Thyroid gland (tissue), 4 donors: ENCODE measurements around the gene DKK2. TPM values are rescaled to one million over a fixed set of nuclear protein-coding genes. Genes with fewer than 3 reads are reported as not detected.

Experiments
- DNase-seq, 2 donors: peaks; one replicate each; pipeline ENCODE4 v3.0.0-alpha.2; 2019
- H3K27ac ChIP-seq, 3 donors: fragments of 200-600 bp; sonication (generic); 1 replicate in 2 of 3; 2 replicates in 1 of 3; pipeline ENCODE4 v1.5.1; 2016 to 2019; ENCODE audit warnings: mild to moderate bottlenecking in 1 of 3, moderate library complexity in 1 of 3
- H3K27me3 ChIP-seq: fragments of 200-600 bp; sonication (generic); one replicate; pipeline ENCODE4 v1.5.1; 2019
- H3K36me3 ChIP-seq, 2 donors: fragments of 200-600 bp; sonication (generic); one replicate each; pipeline ENCODE4 v1.5.1; 2016 to 2019
- H3K4me1 ChIP-seq, 2 donors: fragments of 200-600 bp; sonication (generic); one replicate each; pipeline ENCODE4 v1.5.1; 2017 to 2019
- H3K4me3 ChIP-seq, 3 donors: fragments of 200-600 bp; sonication (generic); replicated peaks in 1 of 3; 1 replicate in 2 of 3; 2 replicates in 1 of 3; pipeline ENCODE4 v1.5.1; 2016; ENCODE audit warnings: mild to moderate bottlenecking in 1 of 3
- H3K9me3 ChIP-seq: fragments of 200-600 bp; sonication (generic); one replicate; pipeline ENCODE4 v1.5.1; 2017
- CTCF ChIP-seq, 6 experiments: fragments of 200-600 bp in 3 of 6; fragments of 450-650 bp in 3 of 6; sonication (generic) in 3 of 6; IDR thresholded peaks; one replicate each; pipeline ENCODE4 v1.5.1; 2016 to 2019; ENCODE audit warnings: antibody characterized with exemption in 6 of 6, mild to moderate bottlenecking in 2 of 6, inconsistent platforms in 1 of 6, moderate library complexity in 1 of 6
- POLR2A ChIP-seq, 2 donors: fragments of 450-650 bp; IDR thresholded peaks; one replicate each; pipeline ENCODE4 v1.6.1; 2017; ENCODE audit warnings: antibody characterized with exemption in 2 of 2, mild to moderate bottlenecking in 2 of 2, moderate library complexity in 1 of 2
- WGBS, 2 donors: methylation state at CpG; one replicate each; pipeline ENCODE4 v1.1.5; 2017; 5-methylcytosine and 5-hydroxymethylcytosine counted together
- intact Hi-C: fragments of 100-400 bp; cut with DNase I; formaldehyde crosslinking; loops from one replicate; pipeline ENCODE4 v1.15.1; 2023
- total RNA-seq, 4 donors: library from RNA; depleted of rRNA; stranded (reverse); fragments of >200 nt; gene quantifications; one replicate each; pipeline ENCODE4 v1.2.3, GENCODE V29; 2016

Gene DKK2
- total RNA-seq, 4 donors from 2014 or later = 0.34 to 1.5 (median 0.77) TPM

GRCh38 chr4:107006218-107006617 lies 29.9 kb downstream of the DKK2 start:
- no peak overlapping the region for H3K4me3 ChIP-seq
- H3K36me3 ChIP-seq = no peaks in the 10 kb centered on the region
- no peak for DNase-seq
- no peaks in the 10 kb centered on the region for H3K4me1 ChIP-seq
- no peak for TF ChIP-seq CTCF (IDR thresholded peaks at IDR 0.05)
- TF ChIP-seq POLR2A (IDR thresholded peaks at IDR 0.05) = no peak
- intact Hi-C loops = loop anchor here (5.0 kb wide), 1 partner anchor 119 kb away; no protein-coding TSS in a partner anchor
- no peaks in the 10 kb centered on the region for H3K27me3 ChIP-seq
- H3K9me3 ChIP-seq = no peaks in the 10 kb centered on the region
- H3K27ac ChIP-seq = no peak overlapping the region

GRCh38 chr4:106996490-106996889 lies 39.6 kb downstream of the DKK2 start:
- no peaks in the 10 kb centered on the region for H3K9me3 ChIP-seq
- no peak for DNase-seq
- H3K27ac ChIP-seq = no peak overlapping the region
- H3K36me3 ChIP-seq = no peaks in the 10 kb centered on the region
- TF ChIP-seq CTCF (IDR thresholded peaks at IDR 0.05) (no peak), POLR2A (IDR thresholded peaks at IDR 0.05) (no peak)
- WGBS, 2 donors = 27 to 52% methylated on average over 2 of the region's 2 CpGs
- H3K27me3 ChIP-seq = no peaks in the 10 kb centered on the region
- no peaks in the 10 kb centered on the region for H3K4me1 ChIP-seq
- intact Hi-C loops = no loop called here
- H3K4me3 ChIP-seq = no peak overlapping the region

GRCh38 chr4:106993827-106994226 lies 42.3 kb downstream of the DKK2 start:
- WGBS, 2 donors = 76 to 84% methylated on average over 4 of the region's 4 CpGs
- H3K4me3 ChIP-seq = no peak overlapping the region
- no peaks in the 10 kb centered on the region for H3K27me3 ChIP-seq
- no peaks in the 10 kb centered on the region for H3K36me3 ChIP-seq
- DNase-seq = no peak
- no peak overlapping the region for H3K27ac ChIP-seq
- no peak for TF ChIP-seq POLR2A (IDR thresholded peaks at IDR 0.05)
- no peak for TF ChIP-seq CTCF (IDR thresholded peaks at IDR 0.05)
- intact Hi-C loops = no loop called here
- no peaks in the 10 kb centered on the region for H3K4me1 ChIP-seq
- H3K9me3 ChIP-seq = no peaks in the 10 kb centered on the region

GRCh38 chr4:106987311-106987710 lies 48.8 kb downstream of the DKK2 start:
- TF ChIP-seq CTCF (IDR thresholded peaks at IDR 0.05) (no peak), POLR2A (IDR thresholded peaks at IDR 0.05) (no peak)
- WGBS, 2 donors = 62 to 69% methylated on average over 2 of the region's 2 CpGs
- Histone ChIP-seq H3K9me3 (no peaks in the 10 kb centered on the region), H3K36me3 (no peaks in the 10 kb centered on the region), H3K27me3 (no peaks in the 10 kb centered on the region), H3K4me1 (no peaks in the 10 kb centered on the region), H3K4me3 (no peak overlapping the region), H3K27ac (no peak overlapping the region)
- DNase-seq = no peak
- intact Hi-C loops = no loop called here

GRCh38 chr4:106986486-106986885 lies 49.6 kb downstream of the DKK2 start:
- Histone ChIP-seq H3K27me3 (no peaks in the 10 kb centered on the region), H3K27ac (no peak overlapping the region), H3K36me3 (no peaks in the 10 kb centered on the region), H3K9me3 (no peaks in the 10 kb centered on the region), H3K4me1 (no peaks in the 10 kb centered on the region), H3K4me3 (no peak overlapping the region)
- 55 to 58% methylated on average over 1 of the region's 1 CpG for WGBS, 2 donors
- TF ChIP-seq CTCF (IDR thresholded peaks at IDR 0.05) = no peak
- TF ChIP-seq POLR2A (IDR thresholded peaks at IDR 0.05) = no peak
- DNase-seq = no peak
- intact Hi-C loops = no loop called here
